GM19468 (cell line): ENCODE results near the gene CD79B.

ENCODE experiments used
- ATAC-seq: cut with Tn5 transposase; IDR thresholded peaks from one replicate; pipeline ENCODE4 v1.9.1; 2021; ENCODE audit warnings: mild to moderate bottlenecking, moderate library complexity, moderate number of reproducible peaks; ENCODE audit not compliant: unreplicated experiment; ENCODE audit errors: extremely low read depth

CD79B gene

DNA sequence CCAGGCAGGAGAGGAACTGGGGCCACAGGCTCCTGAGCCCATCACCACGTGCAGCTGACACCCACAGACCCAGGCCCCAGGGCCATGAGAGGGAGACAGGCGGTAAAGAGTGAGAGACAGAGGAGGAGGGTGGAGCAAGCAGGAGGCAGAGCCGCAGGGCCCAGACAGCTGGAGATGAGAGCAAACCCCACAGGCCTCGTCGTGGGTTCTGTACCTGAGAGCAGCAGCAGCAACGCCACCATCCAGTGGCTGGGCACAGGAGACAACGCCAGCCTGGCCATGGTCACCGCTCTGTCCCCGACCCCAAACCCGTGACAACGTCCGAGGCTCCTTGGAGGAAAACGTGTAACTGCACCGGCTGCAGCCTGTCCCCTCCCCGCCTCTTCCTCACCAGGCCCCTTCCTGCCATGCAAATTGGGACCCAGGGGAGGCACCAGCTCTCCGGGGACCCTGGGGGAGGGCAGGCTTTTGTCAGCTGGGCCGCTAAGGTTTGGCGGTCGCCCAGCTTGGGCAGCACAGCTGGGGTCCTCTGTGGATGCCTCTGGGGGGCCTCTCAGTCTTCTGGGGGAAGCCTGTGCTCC is at the start of gene CD79B:
Gene CD79B, minus strand, starts transcription at position 351 of the 581 bp plus-strand sequence. Its CDS starts 70 bp downstream, at position 281.
- peak; percentile 62 for ATAC-seq

DNA sequence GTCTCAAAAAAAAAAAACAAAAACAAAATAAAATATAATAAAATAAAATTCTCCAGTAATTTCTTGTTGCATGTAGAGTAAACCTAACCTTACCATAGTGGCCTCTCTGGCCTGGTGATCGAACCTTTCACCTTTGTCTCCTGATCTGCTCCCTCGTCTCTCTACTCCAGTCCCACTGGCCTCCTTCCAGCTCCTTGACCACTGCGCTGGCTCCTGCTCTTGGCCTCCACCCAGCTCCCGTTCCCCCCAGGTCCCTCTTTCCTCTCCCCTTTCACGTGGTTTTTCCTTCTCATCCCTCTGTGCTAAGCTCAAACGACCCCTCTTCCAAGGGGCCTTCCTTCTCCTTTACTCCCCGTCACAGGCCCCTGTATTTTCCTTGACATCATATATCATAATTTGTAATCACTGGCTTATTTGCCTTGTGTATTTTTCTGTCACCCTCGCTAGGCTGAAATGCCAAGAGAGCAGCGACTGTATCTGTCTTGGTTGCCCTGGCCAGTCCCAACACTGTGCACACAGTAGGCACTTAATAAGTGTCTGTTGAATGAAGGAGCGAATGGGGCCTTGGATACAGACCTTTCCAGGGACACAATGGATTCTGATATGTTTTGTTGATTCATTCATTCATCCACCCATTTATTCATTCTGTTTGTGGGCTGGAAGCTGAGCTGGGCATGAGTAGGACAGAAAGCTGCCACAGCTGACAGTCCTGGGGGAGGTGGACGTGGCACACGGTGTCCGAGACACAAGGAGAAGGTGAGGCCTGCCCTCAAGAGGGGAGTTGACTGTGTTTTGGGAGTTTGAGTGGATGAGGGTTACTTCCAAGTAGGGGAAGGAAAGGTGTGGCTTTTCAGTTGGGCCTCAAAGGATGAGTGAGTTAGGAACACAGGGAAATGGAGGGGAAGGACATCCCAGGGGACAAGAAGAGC is 46.4 kb upstream of the CD79B start:
- ATAC-seq = no peak

DNA sequence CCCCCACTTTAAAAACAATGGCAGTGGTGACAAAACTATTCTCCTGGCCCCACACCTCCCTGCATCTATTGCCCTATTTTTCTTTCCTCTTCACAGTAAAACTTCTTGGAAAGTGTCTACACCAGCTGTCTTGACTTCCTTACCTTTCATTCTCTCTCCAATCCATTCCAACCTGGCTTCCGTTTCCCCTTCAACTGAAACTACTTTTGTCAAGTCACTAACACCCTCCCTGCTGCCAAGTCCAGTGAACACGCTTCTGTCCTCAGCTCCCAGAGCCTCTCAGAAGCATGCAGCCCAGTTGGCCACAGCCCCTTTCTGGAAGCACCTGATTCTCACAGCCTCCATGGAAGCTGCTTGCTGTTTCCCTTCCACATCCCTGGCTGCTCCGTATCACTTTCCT is 44.6 kb upstream of the CD79B start:
- no peak for ATAC-seq

DNA sequence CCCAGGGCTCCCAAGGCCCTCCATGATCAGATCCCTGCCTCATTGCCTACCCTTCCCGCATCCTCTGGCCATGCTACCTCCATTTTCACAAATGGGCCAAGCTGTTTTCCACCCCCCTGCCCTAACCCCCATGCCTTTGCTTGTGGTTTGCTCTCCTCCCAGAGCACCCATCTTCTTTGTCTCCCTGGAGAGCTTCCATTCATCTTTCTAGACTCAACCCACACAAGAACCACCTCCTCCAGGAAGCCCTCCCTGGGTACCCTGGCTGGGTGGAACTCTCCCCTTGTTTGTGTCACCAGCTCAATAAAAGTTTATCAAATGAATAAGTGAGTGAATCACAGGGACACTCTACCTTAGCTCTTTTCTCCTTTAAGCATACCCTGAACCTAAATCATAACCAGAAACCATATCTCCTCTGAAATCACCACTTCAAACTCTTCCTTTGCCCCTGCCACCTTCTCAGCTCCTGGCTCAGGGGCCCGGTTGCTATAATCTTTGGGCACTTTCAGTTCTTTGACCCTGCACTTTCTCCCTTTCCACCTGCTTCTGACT is 43.5 kb upstream of the CD79B start:
- ATAC-seq = no peak

DNA sequence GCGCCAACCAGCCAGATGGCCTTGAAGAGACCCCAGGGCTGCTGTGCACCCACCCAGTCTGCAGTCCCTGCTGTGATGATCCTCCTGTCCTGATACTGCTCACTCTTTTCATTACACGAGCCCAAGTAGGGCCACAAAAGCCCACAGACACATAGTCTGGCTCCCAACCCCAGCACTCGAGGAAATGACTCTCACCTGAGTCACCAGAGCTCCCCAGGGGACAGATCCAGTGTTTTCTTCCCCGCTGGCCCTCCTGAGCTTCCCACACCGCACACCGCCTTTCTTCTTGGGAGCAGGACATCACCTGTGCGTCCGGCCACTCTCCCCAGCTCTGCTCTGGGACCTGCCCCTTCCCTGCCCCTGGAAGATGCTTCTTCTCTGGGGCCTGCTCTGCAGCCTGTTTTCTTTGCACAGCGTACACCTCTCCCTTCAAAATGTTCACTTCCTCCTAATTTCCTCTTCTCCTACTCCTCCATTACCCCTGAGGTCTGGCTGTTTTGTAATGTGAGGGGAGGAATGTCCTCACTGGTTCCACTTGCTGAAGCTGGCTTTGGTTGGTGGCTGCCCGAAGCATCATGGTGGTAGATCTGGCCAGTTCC is 42.6 kb upstream of the CD79B start:
- ATAC-seq = no peak

DNA sequence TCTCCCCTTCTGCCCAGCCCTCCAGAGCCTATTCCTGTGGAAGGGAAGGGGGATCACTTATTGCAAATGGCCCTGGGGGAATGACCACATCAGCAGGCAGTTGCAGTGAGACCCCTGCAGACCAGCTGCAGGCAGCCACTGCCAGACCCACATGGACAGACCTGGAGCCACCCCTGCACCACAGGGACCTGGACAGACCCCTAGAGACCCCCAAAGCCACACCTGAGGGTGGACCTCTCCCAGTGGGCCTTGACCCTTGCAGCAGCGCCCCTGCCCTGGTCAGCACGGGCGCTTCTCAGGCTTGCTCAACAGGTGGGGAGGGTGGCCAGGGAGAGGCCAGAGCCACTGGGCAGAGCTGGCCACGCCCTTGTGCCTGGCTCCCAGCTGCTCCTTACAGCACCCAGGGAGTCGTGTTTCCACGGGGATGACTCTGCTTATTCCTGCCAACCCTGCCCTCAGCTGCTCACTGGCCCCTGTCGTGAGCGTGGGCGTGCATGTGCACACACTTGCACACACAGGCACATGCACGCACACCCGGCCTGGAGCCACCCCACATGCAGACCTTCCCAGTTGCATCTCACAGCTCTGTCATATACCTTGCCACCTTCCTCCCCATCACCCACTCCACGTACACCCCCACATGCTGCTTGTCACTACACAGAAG is 41.9 kb upstream of the CD79B start:
- ATAC-seq = no peak

DNA sequence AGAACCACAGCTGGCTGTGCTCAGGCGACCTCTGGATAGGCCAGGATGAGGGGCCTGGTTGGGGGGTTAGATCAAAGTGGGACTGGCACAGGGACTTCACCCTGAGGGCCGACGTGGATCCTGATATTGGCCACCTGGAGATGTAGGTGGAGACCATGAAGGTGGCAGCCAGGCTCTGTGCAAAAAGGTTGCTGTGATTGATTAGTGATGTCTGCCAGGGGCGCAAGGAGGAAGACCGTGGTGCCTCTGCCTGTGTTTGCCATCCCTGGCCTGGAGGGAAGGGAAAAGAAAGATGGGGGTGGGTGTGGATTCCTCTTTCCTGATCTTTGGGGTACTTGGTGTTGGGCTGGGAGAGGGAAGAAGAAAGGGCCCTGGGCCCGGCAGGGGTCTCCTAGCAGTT is 41.1 kb upstream of the CD79B start:
- no peak for ATAC-seq

DNA sequence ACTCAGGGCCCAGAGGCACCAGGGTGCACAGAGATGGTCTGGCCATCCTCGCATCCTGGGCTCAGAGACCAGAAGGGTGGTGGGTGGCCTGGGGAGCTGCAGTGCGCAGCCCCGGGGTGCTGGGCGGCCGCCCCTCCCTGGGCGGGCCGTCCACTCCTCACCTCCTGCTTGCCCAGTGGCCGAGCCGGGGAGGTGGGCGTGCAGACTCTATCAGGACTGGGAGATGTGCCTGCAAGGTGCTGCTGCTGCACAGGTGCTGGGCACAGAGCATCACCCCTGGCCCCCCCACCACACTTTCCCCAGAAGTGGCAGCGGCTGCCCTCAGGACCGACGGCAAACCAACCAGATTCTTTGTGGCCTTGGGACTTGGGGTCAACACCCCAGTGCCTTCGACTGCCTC is 40.7 kb upstream of the CD79B start, which contains the start of gene SCN4A:
Gene SCN4A, minus strand, starts transcription at position 123 of the 400 bp plus-strand sequence. Its CDS starts 77 bp downstream, at position 46.
- no peak for ATAC-seq

DNA sequence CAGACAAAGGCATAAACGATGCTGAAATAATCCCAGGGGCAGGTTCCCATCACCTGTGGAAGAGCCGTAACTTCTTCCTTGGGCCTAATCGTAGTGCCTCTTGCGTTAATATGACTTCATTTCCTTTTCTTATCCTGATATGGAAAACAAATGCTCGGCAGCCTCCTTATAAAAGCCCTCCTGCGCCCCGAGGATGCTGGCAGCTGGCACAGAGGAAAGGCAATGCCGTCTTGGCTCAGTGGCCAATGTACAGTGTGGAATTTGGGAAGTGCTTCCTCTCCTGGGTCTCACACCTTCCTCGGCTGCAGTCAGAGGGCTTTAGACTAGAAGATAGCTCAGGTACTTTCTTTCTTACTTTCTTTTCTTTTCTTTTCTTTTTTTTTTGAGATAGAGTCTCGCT is 37.1 kb upstream of the CD79B start:
- no peak for ATAC-seq

DNA sequence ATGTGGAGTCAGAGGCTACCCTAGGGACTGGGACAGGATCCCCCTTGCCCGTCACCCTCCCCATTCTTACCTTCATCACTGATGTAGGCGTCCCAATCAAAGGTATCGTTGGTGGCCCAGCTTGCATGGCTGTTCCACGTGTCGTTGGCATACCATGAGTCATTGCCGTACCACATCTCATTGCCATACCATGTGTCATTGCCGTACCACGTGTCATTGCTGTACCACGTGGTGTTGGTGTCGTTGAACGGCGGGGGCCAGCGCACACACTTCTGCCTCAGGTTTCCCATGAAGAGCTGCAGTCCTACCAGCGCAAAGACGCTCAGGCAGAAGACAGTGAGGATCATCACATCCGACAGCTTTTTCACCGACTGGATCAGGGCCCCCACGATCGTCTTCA is 35.8 kb upstream of the CD79B start:
- no peak for ATAC-seq

DNA sequence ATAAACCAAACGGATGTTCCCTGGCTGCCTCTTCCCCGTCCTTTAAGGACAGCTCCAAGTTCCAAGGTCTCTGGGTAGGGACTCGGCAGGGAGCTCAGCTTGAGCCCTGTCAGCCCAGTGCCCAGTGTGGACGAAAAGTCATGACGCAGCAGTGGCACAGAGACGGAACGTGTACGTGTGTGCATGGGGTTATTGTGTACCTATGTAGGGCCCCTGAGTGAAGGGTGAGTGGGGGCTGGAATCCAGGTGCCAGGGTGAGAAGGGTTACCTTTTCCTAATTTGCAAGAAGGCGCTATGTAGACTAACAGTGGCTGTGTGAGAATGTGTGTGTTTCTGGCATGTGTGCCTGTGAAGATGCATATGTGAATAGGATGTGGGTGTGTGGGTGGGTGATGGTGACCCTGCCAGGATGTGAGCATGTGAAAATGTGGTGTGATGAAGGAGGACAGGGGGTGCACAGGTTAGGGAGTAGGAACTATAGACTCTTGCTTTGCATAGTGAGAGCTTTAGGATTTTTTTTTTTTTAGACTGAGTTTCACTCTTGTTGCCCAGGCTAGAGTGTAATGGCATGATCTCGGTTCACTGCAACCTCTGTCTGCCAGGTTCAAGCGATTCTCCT is 34.6 kb upstream of the CD79B start:
- ATAC-seq = no peak

DNA sequence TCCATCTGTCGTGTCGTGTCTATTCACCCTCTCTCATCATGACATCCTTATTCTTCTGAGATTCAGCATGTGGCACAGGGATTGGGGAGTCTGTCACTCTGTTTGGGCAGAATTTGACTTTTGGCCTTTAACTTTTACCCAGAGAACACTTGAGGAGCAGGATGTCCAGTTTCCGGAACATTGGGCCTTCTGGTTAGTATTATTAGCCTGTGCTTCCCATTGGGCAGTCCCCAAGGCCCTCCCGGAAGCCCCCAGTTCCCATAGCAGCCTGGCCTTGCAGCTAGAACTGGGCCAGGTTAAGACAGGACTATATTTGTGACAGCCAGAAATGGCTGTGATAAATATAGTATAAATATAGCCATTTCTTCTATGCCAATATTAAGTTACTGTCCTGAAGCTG is 31.0 kb upstream of the CD79B start:
- ATAC-seq = no peak

DNA sequence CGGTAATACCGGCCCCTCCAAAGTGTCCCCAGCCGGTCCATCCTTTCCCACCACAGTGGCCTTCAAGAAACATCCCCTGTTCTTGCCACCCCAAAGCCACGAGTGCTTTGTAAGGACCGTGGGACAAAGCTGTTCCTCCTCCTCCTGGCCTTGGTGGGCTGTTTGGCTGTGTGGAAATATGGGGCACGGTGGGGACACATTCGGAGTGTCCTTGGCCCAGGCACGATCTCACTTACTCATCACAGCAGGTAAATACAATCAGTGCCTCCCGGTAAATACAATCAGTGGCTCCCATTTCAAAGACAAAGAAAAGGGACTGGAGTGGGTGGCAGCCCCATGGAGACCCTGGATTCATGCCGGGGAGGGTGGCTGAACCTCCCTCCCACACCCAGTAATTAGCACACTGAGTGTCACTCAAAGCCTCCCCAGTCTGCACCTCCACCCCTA is 30.2 kb upstream of the CD79B start:
- ATAC-seq = no peak

DNA sequence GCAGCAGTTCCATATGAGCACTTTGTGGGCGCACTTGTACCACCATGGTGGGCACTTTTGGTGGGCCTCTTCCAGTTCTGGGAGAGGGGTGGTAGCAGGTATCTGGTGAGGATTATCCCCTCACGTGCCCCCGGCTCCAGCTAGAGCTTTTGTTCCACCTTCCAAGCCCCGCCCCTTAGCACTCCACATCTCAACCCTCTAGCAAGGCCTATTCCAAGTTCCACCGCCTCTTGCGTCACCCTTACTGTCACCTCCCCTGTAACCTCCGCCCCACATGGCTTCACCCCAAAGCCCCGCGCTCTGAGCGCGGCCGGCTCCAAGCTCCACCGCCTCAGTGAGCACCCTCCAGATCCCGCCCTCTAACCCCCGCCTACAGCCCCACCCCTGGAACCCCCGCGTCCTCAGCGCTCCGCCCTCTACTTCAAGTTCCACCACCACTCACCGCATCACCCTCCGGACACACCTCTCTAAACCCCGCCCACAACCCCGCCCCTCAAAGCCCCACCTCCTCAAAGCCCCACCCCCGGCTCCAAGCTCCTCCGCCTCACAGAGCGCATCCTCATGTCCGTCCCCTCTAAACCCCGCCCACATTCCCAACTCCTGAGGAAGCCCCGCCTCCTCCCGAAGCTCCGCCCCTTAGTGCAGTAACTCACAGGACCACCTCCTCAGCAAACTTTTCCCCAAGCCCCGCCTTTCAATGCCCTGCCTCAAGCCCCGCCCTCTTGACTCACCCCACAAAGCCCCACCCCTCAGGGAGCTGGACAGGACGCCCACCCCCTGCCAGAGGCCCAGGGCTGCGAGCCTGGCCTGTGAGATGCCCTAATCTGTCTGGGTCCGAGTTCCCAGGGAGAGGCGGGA is 29.5 kb upstream of the CD79B start:
- no peak for ATAC-seq

DNA sequence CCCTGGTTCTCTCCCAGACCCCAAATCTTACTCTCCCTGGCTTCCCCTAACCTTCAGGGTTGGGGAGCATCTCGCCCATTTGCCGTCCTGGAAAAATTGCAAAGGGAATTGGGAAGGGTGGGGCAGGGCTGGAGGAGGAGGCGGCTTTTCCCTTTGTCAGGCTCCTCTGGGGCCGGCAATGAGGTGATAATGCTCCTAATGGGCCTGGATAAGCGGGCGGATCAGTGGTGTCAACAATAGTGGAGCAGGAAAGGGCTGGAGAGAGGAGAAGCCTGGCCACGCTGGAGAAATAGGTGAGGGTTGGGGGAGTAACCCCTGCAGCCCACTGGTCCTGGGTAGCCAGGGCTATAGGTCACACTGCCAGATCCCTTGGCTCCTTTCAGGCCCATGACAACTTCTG is 28.3 kb upstream of the CD79B start:
- ATAC-seq = no peak

DNA sequence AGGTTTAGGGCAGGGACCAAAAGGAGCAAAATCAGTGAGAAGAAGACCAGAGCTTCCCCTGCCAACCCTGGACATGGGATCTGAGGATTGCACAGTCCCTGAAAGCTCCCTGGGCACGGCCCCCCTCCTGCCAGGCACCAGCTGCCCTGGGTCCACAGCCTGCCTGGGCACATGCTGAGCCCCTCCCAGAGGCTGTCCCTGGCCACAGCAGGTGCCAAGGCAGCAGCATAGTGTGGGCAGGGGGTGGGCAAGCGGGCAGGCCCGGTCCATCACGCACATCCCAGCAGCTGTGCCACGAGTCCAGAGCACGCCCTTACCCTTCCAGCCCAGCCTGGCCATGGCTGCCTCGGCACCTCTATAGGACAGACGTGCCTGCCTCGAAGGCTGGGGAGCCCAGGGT is 27.9 kb upstream of the CD79B start:
- no peak for ATAC-seq

DNA sequence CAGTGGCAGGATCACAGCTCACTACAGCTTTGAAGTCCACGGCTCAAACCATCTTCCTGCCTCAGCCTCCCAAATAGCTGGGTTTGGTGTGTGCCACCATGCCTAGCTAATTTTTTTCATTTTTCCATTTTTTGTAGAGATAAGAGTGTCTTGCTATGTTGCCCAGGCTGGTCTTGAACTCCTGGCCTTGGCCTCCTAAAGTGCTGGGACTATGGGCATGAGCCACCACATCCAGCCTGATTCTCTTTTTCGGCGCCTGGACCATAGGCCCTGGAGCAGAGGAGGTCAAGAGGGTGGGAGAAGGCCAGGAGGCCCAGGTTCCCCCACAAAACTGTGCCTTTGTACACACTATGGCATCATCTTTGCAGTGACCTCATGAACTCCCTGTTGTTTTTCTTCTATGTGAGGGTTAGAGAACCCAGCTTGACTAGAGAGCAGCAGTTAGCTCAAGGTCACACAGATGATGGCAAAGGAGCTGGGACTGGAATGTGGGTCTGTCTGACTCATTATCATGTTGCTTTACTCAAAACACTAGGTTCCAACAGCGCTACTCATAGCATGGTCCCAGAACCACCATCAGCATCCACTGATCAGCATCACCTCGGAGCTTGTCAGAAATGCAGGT is 24.3 kb upstream of the CD79B start:
- no peak for ATAC-seq

DNA sequence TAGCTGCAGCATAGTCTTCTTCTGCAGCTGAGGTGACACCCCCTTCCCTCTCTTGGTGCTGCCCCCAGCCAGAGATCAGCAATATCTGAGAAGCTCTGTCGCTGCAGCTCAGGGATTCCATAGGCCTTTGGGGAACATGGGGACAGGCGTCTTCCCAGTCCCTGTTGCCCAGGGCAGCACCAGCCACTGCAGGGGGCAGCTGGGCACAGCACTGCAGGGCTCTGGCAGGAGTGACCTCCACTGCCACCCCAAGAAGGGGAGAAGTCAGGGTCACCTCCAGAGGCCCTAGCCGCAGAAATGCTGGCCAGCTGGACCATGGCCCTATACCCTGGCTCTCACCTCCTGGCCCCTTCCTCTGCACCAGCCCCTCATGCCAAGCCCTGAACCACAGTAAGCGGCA is 23.7 kb upstream of the CD79B start:
- ATAC-seq = no peak

DNA sequence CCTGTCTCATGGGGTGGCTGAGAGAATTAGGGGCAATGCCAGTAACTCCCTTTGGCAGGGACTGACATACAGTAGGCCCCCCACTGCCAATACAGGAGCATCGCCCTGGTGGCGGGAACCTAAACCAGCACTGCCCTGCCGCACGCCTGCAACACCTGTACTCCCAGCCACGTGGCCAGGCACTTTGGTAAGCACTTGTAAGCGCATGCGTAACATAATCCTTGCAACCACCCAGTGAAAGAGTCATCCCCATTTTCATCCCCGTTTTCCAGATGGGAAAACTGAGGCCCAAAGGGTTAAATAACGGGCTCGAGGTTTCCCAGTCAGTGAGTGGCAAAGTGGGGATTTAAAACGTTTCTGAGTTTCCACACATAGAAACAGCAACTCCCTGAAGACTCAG is 23.1 kb upstream of the CD79B start:
- ATAC-seq = no peak
